GM21423 (cell line): ENCODE results near the gene WWOX.
A peak's percentile ranks its signal among the peaks of the same experiment; 100 is the strongest.

Experiments used
- ATAC-seq: cut with Tn5 transposase; IDR thresholded peaks from one replicate; pipeline ENCODE4 v1.9.1; 2021; ENCODE audit warnings: mild to moderate bottlenecking, moderate library complexity; ENCODE audit not compliant: unreplicated experiment

The WWOX gene

GRCh38 chr16:78778101-78779004, 678.9 kb downstream of the WWOX start:
- peak; percentile 49 for ATAC-seq

GRCh38 chr16:78780808-78781207, 681.4 kb downstream of the WWOX start:
- ATAC-seq: no peak

GRCh38 chr16:78782572-78782971, 683.1 kb downstream of the WWOX start:
- ATAC-seq: no peak

GRCh38 chr16:78783570-78784079, 684.2 kb downstream of the WWOX start:
- ATAC-seq: no peak

- no peak for ATAC-seq
Measured at GRCh38 chr16:78784771-78785170, 685.3 kb downstream of the WWOX start.

GRCh38 chr16:78785218-78785617, 685.8 kb downstream of the WWOX start:
- ATAC-seq: no peak

- ATAC-seq: no peak
Measured at GRCh38 chr16:78786635-78787034, 687.2 kb downstream of the WWOX start.

- no peak for ATAC-seq
Measured at GRCh38 chr16:78788276-78788675, 688.8 kb downstream of the WWOX start.

GRCh38 chr16:78788696-78789095, 689.2 kb downstream of the WWOX start:
- no peak for ATAC-seq

GRCh38 chr16:78789561-78789960, 690.1 kb downstream of the WWOX start:
- no peak for ATAC-seq

- ATAC-seq: no peak
Measured at GRCh38 chr16:78791011-78791410, 691.6 kb downstream of the WWOX start.

GRCh38 chr16:78791926-78792325, 692.5 kb downstream of the WWOX start:
- no peak for ATAC-seq

GRCh38 chr16:78792952-78793351, 693.5 kb downstream of the WWOX start:
- ATAC-seq: no peak

GRCh38 chr16:78794581-78795250, 695.3 kb downstream of the WWOX start:
- ATAC-seq: no peak

- ATAC-seq: no peak
Measured at GRCh38 chr16:78795433-78795832, 696.0 kb downstream of the WWOX start.

GRCh38 chr16:78796221-78796866, 696.9 kb downstream of the WWOX start:
- ATAC-seq: no peak

GRCh38 chr16:78799429-78799828, 700.0 kb downstream of the WWOX start:
- ATAC-seq: no peak

GRCh38 chr16:78800523-78800922, 701.1 kb downstream of the WWOX start:
- ATAC-seq: no peak

GRCh38 chr16:78804058-78804735, 704.7 kb downstream of the WWOX start:
- ATAC-seq: no peak

GRCh38 chr16:78805556-78805955, 706.1 kb downstream of the WWOX start:
- ATAC-seq: no peak

GRCh38 chr16:78811247-78811646, 711.8 kb downstream of the WWOX start:
- no peak for ATAC-seq
